ENCODE results near the gene KLK12.

Gene KLK12, protein sequence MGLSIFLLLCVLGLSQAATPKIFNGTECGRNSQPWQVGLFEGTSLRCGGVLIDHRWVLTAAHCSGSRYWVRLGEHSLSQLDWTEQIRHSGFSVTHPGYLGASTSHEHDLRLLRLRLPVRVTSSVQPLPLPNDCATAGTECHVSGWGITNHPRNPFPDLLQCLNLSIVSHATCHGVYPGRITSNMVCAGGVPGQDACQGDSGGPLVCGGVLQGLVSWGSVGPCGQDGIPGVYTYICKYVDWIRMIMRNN

DNA sequence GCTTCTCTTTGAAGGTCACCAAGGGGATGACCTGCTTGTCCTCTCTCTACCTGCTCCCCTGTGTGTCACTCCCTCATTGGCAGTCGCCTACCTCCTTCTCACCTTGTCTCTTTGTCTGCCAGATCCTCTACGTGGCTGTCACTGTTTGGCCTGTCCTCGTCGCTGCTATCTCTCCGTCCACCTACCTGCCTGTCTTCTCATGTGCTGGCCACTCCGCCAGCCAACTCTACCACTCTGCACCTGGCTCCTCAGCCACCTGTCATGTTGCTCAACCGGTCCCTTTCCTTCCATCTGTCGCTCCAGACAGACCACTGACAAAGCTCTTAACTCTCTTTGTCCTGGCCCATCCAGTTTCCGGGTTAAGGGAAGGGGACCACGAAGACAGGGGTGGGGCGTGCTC, at the start of gene KLK12:
KLK12 (minus strand) TSS at position 299 of the 400 bp plus-strand sequence. CDS start 381 bp downstream, outside the sequence.
- in situ Hi-C loops (cut with MboI; ENCODE audit: low sequenced_read_pairs) = no loop called here

DNA sequence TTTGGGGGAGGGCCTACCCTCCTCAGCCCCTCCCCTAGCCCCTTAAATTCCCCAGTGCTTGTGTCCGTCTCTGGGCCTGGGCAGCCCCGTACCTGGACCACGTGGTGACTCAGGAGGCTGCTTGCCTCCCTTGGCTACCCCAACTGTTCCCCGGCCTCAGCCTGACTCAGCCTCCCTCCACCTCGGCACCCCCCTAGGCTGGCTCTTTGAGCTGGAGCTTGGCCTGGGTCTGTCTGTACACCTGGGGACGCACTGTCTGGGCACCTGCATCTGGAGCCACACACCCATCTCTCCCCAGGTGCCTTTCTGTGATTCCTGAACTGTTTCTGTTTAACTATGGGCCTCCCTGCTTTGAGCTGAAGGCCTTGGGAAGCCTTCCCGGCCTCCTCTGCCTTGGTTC, 49.7 kb upstream of the KLK12 start:
- in situ Hi-C loops (cut with MboI; ENCODE audit: low sequenced_read_pairs) = no loop called here

- in situ Hi-C loops (cut with MboI; ENCODE audit: low sequenced_read_pairs) = no loop called here
These were observed 49.0 kb upstream of the KLK12 start for GRCh38 chr19:51083783-51084182.

DNA sequence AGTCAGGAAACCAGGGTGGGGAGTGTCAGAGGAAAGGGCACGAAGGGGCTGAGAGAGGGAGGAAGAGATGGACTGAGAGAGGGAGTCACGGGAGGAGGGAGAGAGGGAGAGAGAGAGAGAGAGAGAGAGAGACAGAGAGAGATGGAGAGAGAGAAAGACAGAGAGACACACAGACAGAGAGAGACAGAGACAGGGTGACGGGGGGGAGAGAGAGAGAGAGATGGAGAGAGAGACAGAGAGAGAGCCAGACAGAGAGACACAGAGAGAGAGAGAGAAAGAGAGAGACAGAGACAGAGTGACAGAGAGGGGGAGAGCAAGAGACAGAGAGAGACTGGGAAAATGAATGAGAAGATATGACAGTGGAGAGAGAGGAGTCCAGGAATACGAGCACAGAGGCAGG, 48.4 kb upstream of the KLK12 start:
- in situ Hi-C loops (cut with MboI; ENCODE audit: low sequenced_read_pairs) = no loop called here

DNA sequence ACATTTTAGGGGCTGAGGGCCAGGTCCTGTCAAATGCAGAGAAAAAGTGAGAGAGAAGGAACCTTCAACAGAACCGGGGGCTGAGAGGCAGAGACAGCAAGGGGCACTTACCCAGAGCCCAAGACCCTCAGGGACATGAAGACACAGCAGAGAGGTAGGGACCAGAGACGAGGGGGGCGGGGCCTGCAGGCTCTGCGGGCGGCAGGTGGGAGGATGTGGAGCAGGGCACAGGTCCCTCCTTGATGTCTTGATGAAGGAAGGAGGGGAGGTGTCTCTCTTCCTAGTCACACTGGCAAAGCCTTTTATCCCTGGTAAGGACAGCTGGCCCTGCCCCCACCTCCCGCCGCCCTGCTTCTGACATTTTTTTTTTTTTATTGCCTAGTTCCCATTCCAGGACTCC, 47.8 kb upstream of the KLK12 start, which contains the start of gene KLK14:
KLK14 (minus strand) TSS at position 277 of the 400 bp plus-strand sequence; CDS start at position 4, 273 bp downstream.
- in situ Hi-C loops (cut with MboI; ENCODE audit: low sequenced_read_pairs) = no loop called here

- in situ Hi-C loops (cut with MboI; ENCODE audit: low sequenced_read_pairs) = no loop called here
These were observed 46.7 kb upstream of the KLK12 start for GRCh38 chr19:51081476-51081875.

DNA sequence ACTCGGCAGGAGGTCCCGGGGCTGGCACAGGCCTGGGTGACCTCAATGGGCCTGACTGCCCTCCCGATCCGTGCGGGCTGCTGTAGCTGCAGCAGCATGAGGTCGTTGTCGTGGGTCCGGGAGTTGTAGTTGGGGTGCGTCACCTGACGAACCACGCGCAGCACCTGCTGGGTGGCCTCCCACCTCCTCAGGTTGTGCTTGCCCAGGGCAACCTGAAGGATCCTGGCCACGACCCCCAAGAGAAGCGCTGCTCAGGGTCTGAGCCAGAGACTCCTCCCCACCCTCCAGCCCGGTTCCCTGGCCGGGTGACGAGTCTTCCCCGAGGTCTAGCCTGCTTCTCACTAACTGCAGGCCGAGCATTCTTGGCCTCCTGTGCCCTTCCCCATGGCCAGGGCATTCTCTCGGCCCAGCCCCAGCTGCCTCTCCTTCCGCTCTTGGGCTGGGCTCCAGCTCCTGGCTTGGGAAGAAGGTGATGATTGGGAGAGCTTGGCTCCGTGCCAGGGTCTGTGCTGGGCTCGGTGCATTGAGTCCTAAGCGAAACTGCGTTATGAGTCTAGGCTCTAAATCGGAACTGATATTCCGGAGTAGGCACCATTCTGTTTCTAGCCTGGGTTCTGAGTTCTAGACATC, 44.8 kb upstream of the KLK12 start:
- in situ Hi-C loops (cut with MboI; ENCODE audit: low sequenced_read_pairs) = no loop called here

DNA sequence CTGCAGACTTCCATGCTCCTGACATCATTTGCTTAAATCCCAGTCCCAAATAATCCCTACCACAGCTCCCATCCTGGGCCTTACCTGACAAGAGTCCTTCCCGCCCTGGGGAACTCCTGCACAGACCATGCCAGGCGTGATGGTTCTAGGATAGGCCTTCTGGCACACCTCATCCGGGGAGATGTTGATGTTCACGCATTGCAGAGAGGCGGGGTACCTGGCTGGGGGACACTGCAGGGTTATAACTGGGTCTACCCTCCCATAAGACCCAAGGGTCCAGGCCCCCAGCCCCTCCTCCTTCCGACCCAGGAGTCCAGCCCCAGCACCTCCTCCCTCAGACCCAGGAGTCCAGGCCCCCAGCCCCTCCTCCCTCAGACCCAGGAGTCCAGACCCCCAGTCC, 43.9 kb upstream of the KLK12 start:
- in situ Hi-C loops (cut with MboI; ENCODE audit: low sequenced_read_pairs) = no loop called here

DNA sequence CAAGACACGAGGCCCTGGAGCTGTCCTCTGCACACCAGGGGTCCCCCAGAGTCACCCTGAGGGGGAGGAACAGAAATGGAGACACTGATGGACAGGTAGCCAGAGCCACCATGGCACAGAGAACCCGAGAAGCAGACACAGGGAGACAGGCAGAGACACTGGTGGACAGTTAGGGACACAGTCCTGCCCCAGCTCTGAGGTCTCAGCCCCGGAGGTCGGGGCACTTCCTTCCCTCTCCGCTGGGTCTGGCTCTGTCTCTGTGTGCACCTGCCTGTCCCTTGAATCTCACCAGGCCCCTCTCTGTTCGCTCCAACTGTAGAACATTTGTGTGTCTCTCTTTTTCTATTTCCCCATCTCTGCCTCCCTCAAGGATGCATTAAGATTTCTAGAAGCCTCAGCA, 43.3 kb upstream of the KLK12 start:
- in situ Hi-C loops (cut with MboI; ENCODE audit: low sequenced_read_pairs) = no loop called here

DNA sequence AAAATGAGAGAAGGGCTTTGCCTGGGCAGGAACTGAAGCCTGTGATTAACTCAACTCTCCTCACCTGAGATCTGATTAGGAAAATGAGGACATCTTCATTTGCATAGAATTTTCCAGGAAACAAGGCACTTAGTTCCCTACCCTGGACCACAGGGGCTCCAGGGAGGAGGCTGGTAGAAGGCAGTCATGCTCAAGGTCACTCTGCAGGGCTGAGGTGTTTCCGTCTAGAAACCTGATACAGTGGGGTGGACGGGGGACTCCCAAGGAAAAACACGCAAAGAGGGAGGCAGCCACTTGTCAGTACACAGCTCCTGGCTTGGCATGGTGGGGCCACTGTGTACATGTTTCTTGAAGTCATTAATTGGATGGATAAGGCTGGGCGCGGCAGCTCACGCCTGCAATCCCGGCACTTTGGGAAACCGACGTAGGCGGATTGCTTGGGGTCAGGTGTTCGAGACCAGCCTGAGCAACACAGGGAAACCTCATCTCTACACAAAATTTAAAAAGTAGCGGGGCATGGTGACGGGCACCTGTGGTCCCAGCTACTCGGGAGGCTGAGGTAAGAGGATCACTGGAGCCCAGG, 41.9 kb upstream of the KLK12 start:
- in situ Hi-C loops (cut with MboI; ENCODE audit: low sequenced_read_pairs) = no loop called here

DNA sequence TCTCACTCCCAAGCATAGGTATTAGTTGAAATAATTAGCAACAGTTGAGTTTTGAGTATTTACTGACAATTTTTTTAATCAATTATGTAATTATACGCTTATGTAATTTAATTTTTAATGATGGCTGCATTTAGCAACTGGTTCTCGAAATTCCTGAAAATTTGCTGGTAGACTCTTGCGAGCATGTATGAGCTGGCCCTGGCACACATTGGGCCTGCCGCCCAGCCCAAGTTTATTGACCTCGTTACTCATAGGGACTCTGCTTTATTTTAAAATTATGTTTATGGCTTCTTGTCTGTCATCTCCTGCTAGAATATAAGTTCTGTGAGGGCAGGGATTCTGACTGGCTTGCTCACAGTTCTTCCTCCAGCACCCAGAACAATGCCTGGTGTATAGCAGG, 41.2 kb upstream of the KLK12 start:
- in situ Hi-C loops (cut with MboI; ENCODE audit: low sequenced_read_pairs) = no loop called here

DNA sequence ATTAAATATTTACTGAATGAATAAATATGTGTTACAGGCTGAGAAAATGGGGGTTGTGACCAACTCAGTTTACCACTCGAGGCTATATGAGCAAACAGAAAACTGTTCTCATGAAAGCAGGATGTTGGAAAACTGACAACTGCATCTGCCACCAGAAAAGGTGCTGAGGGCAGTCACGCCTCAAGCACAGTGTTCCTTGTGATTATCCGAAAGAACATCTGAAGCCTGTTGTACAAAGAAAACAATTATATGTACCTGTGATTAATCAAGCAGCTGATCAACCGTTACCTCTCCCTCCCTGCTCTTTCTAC, 36.2 kb upstream of the KLK12 start:
- in situ Hi-C loops (cut with MboI; ENCODE audit: low sequenced_read_pairs) = no loop called here

GRCh38 chr19:51070334-51071094, 35.7 kb upstream of the KLK12 start:
- in situ Hi-C loops (cut with MboI; ENCODE audit: low sequenced_read_pairs) = no loop called here

- in situ Hi-C loops (cut with MboI; ENCODE audit: low sequenced_read_pairs) = no loop called here
These were observed 31.8 kb upstream of the KLK12 start for GRCh38 chr19:51066393-51067186.

DNA sequence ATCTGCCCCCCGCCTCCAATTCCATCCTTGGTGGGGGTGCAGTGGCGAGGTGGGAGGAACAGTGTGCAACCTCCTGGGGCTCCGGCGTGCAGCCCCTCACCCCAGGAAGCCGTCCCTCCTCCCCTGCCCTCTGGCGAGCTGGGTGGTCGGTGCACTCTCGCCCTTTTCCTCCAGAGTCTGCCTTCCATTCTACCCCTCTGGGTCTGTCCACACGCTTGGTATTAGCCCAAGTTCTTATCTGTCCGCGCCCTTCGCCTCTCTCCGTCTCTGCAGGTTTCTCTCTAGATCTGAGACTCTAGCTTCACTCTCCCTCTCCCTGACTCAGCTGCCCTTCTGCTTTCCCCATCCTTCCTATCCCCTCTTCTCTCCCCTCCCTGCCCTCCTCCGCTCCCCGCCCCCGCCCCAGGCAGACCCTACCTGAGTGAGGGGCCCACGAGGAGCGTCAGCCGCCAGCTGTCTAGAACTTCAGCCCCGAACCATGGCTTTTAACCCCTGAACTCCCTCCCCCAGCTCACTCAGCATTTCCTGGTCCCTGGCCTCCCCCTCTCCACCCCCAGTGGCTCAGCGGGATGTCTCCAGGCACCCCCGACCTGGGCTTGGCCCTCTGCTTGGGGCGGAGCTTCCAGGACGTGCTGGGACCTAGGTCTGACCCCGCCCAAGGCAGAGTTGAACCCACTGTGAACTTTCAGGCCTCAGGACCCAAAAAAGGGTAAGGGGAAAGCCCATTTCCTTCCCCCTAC, 30.6 kb upstream of the KLK12 start:
- in situ Hi-C loops (cut with MboI; ENCODE audit: low sequenced_read_pairs) = no loop called here

- in situ Hi-C loops (cut with MboI; ENCODE audit: low sequenced_read_pairs) = no loop called here
These were observed 29.9 kb upstream of the KLK12 start, which contains the start of gene KLK13 for GRCh38 chr19:51064534-51065220. Gene KLK13, minus strand, starts transcription at chr19:51065092. Its CDS starts 25 bp downstream, at chr19:51065067.

GRCh38 chr19:51063664-51064063, 28.9 kb upstream of the KLK12 start:
- in situ Hi-C loops (cut with MboI; ENCODE audit: low sequenced_read_pairs) = no loop called here

- in situ Hi-C loops (cut with MboI; ENCODE audit: low sequenced_read_pairs) = no loop called here
These were observed 26.2 kb upstream of the KLK12 start for GRCh38 chr19:51060973-51061372.

GRCh38 chr19:51060336-51060735, 25.5 kb upstream of the KLK12 start:
- in situ Hi-C loops (cut with MboI; ENCODE audit: low sequenced_read_pairs) = no loop called here

DNA sequence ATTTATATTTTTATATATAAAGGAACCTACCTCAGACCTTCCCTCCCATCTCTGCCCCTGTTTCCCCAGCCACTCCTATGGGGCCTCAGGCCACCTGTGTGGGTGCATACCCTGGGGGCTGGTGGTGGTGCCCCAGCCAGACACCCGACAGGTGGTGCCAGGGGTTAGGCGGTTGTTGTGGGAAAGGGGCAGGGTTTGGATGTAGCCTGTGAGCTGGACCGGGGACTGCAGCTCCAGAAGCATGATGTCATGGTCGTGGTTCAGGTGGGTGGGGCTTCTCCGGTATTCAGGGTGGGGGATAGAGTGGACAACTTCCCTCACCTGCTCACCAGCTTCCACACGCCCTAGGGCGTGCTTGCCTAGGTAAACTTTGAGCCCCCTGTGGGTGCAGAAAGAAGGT, 24.9 kb upstream of the KLK12 start:
- in situ Hi-C loops (cut with MboI; ENCODE audit: low sequenced_read_pairs) = no loop called here
